CD4-positive, alpha-beta T cell treated with Interferon alpha-2 for 1 hour (primary cell): ENCODE data around the gene RASGRP3.
"Not testable (repeated sequence)": the region's sequence is repeated elsewhere in the genome, so short reads cannot be mapped to it uniquely, and the experiment has no call there.

Experiments used
- DNase-seq, 2 donors: peaks; one replicate each; pipeline ENCODE4 v3.0.0-alpha.2; 2020 to 2022

RASGRP3 gene

GRCh38 chr2:33476131-33476792 lies at the start of gene RASGRP3:
RASGRP3 (plus strand) TSS chr2:33476649; CDS start chr2:33515137, 38,488 bp downstream.
- peak; percentile 83 to 85 for DNase-seq

DNA sequence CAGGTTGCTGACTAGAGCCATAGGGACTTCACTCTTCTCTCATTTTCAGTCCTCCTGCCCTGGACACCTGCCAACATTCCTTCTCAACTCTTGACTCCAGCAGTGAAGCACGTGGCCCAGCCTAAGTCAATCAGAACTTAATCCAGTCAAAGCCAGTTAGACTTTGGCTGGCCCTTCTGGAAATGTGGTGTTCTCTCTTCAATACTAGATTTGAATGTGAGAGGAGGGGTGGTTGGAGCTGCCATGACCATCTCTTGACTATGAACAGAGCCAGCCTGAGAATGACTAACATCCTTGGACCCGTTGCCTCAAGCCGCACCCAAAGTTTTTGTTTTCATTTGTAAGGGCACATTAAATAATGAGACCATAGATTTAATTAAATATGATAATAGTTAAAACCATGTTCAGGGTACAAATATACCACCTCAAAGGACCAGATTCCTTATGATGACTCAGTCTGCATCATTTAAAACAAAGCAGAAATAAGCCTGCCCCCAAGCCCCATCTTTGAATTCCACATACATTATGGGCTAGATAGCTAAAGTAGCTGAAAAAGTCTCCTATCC lies 49.7 kb upstream of the RASGRP3 start:
- no peak for DNase-seq

GRCh38 chr2:33430077-33430476 lies 46.4 kb upstream of the RASGRP3 start:
- DNase-seq, result no peak

GRCh38 chr2:33430856-33431255 lies 45.6 kb upstream of the RASGRP3 start:
- no peak for DNase-seq

- DNase-seq, result no peak
Observed at GRCh38 chr2:33432871-33433270, 43.6 kb upstream of the RASGRP3 start.

GRCh38 chr2:33433279-33434235 lies 42.9 kb upstream of the RASGRP3 start:
- no peak for DNase-seq

GRCh38 chr2:33435518-33435917 lies 40.9 kb upstream of the RASGRP3 start:
- DNase-seq, result no peak

DNA sequence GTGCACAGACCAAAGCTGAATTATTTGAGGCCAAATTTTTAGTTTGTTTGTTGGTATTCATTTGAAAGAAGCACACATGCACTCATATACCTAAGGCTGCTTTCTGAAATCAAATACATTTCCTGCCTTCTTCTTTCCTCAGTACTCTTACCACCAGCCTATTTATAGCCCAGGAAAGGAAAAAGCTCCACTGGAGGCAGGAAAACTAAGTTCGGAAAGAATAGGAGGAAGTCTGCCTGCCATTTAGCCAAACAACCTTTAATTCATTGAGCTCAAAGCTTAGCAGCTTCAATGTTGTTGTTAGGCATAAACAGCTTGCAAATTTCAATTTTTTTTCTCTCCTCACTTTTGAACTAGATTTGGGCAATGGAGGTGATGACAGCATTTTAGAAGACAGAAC lies 40.4 kb upstream of the RASGRP3 start:
- no peak for DNase-seq

GRCh38 chr2:33437297-33437696 lies 39.2 kb upstream of the RASGRP3 start:
- no peak for DNase-seq

DNA sequence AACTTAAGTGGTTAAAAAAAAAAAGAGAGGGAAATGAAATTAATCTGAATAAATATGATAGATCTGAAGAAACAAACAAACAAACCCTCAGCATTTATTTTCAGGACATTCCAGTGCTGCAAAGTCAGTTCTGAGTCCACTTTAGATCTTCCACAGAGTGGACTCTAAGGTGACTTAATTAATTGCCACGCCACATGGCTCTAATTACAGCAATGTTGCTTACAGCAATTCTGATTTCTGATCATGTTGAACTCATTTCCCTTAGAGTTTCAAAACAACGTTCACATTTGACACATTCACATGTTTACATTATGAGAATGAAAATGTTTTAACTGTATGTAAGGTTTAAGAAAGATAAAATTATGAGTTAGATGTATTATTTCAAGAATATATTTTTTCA lies 38.6 kb upstream of the RASGRP3 start:
- DNase-seq, result no peak

GRCh38 chr2:33441235-33441810 lies 35.1 kb upstream of the RASGRP3 start:
- peak in 1 of 2 donors; percentile 15 for DNase-seq

GRCh38 chr2:33442052-33442451 lies 34.4 kb upstream of the RASGRP3 start:
- not testable (repeated sequence) for DNase-seq

DNA sequence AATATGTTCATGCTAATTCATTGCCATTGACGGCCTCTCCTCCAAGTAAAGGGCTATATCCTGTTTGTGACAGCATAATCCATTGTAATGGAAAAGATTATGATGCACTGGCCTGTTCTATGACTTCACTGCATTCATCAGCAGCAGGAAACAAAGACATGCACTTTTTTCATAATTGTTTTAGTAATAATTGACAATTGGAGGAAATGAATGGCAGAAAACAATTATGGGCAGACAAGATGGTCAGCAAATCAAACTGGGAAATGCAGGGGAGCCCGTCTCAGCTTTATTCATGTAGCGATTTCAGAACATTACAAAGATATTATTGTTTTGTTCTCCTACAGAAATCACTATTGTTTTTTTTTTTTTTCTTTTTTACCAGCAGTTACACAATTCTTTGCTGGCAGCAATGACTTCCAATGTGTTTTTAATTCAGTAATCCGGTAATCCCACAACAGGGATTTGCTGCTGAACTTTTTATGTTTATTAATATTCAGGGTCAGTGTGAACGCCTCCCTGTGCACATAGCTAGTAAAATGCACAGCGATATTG lies 33.8 kb upstream of the RASGRP3 start:
- no peak for DNase-seq

GRCh38 chr2:33443274-33443829 lies 33.1 kb upstream of the RASGRP3 start:
- DNase-seq, result no peak

DNA sequence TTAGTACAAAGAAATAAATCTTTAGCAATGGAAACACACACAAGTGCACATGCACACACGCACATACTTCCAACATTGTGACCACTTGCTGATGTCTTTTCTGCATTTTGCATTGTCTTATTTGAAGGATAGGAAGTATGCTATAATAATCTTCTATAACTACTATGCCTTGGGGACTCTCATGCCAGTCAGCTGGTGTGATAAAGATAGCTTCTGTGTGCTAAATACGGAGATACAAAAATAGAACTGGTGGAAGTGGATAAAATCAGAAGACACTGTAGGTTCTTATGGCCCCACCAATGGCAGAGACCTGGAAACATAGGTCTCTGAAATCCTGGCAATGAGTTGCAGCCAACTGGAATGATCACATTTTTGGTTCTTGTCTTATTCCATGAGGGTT lies 31.5 kb upstream of the RASGRP3 start:
- DNase-seq, result no peak

DNA sequence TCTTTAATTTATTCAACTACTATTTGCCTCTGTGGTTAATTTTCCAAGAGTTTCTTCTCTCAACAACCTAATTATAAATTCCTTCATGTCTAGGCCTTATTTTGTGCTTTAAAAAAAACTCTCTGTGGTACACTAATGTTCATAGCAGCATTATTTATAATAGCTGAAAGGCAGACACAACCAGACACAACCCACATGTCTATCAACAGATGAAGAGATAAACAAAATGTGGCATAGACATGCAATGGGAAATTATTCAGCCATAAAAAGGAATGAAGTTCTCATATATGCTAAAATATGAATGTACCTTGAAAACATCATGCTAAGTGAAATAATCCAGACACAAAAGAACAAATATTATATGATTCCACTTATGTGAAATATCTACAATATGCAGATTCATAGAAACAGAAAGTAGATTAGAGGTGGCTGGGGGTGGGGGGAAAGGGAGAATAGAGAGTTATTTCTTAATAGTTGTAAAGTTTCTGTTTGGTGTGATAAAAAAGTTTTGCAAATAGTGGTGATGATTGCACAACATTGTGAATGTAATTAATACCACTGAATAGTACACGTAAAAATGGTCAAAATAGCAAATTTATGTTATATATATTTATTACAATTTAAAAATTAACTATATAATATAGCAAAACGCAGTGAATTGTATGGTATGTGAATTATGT lies 28.1 kb upstream of the RASGRP3 start:
- no peak for DNase-seq

DNA sequence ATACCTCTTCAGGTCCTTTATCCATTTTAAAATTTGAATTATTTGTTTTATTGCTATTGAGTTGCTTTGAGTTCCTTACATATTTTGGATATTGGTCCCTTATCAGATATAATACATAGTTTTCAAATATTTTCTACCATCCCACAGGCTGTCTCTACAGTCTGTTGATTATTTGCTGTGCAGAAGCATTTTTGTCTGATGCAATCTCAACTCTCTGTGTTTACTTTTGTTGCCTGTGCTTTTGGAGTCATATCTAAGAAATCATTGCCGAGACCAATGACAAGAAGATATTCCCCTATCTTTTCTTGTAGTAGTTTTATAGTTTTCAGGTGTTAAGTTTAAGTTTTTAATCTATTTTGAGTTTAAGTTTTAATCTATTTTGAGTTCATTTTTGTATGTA lies 25.2 kb upstream of the RASGRP3 start:
- DNase-seq, result no peak

DNA sequence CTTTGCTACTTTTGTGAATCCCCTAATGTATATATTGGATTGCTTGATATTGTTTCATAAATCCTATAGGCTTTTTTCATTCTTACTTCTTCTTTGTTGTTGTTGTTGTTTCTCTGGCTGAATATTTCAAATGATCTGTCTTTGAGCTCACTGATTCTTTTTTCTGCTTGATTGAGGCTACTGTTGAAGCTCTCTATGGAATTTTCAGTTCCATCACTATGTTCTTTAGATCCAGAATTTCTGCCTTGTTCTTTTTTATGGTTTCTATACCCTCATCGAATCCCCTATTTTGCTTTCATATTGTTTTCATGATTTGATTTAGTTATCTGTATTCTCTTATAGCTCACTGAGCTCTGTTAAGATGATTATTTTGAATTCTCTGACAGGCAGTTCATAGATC lies 24.6 kb upstream of the RASGRP3 start:
- DNase-seq, result no peak

- DNase-seq, result no peak
Observed at GRCh38 chr2:33452545-33452944, 23.9 kb upstream of the RASGRP3 start.

DNA sequence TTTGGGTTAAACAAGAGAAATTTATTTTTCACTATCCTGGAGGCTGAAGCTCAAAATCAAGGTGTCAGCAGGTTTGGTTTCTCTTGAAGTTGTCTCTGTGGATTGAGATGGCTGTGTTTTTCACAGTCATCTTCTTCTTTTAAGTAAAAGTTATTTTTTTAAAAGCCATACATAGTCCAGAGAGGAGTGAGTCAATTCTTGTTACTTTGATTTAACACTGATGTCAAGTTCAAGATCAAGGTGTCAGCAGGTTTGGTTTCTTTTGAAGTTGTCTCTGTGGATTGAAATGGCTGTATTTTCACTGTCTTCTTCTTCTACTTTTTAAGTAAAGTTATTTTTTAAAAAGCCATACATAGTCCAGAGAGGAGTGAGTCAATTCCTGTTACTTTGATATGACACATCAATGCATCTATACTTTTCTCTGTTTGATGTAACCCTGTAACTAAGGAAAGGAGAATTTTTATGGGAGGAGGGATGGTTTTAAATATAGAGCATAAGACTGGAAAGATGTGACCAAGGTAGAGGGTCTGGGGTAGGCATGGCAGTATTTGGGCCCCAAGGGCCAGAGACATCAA lies 22.5 kb upstream of the RASGRP3 start:
- DNase-seq, result no peak

- no peak for DNase-seq
Observed at GRCh38 chr2:33457556-33458247, 18.7 kb upstream of the RASGRP3 start.
